ENCODE measurements around the gene ST6GAL1.

ST6GAL1 gene

GRCh38 chr3:186917512-186918312 is 12.6 kb upstream of the ST6GAL1 start:
- no peak for TF ChIP-seq CTCF (IDR thresholded peaks at IDR 0.05; ENCODE audit: poor library complexity, severe bottlenecking)
- DNase-seq (ENCODE audit: low spot score) (no peak), ATAC-seq (ENCODE audit: low read depth) (no peak)
- H3K36me3 ChIP-seq (ENCODE audit: low read depth): no peaks in the 10 kb centered on the region
- H3K4me3 ChIP-seq (ENCODE audit: severe bottlenecking): no peak overlapping the region
- H3K4me1 ChIP-seq (ENCODE audit: insufficient read depth, poor library complexity, severe bottlenecking): peaks cover 12% of the 10 kb centered on the region
- H3K27ac ChIP-seq (ENCODE audit: poor library complexity, severe bottlenecking): no peak overlapping the region
- H3K9me3 ChIP-seq (ENCODE audit: severe bottlenecking): no peaks in the 10 kb centered on the region
- H3K27me3 ChIP-seq (ENCODE audit: insufficient read depth, poor library complexity, severe bottlenecking): no peaks in the 10 kb centered on the region

GRCh38 chr3:186920301-186920700 is 10.0 kb upstream of the ST6GAL1 start:
- Histone ChIP-seq H3K27me3 (ENCODE audit: insufficient read depth, poor library complexity, severe bottlenecking) (no peaks in the 10 kb centered on the region), H3K9me3 (ENCODE audit: severe bottlenecking) (no peaks in the 10 kb centered on the region), H3K4me1 (ENCODE audit: insufficient read depth, poor library complexity, severe bottlenecking) (peaks cover 20% of the 10 kb centered on the region), H3K27ac (ENCODE audit: poor library complexity, severe bottlenecking) (no peak overlapping the region), H3K36me3 (ENCODE audit: low read depth) (no peaks in the 10 kb centered on the region), H3K4me3 (ENCODE audit: severe bottlenecking) (no peak overlapping the region)
- TF ChIP-seq CTCF (IDR thresholded peaks at IDR 0.05; ENCODE audit: poor library complexity, severe bottlenecking): no peak
- ATAC-seq (ENCODE audit: low read depth) (no peak), DNase-seq (ENCODE audit: low spot score) (no peak)

GRCh38 chr3:186920796-186921195 is 9.5 kb upstream of the ST6GAL1 start:
- H3K27me3 ChIP-seq (ENCODE audit: insufficient read depth, poor library complexity, severe bottlenecking): no peaks in the 10 kb centered on the region
- H3K36me3 ChIP-seq (ENCODE audit: low read depth): no peaks in the 10 kb centered on the region
- H3K4me1 ChIP-seq (ENCODE audit: insufficient read depth, poor library complexity, severe bottlenecking): peaks cover 17% of the 10 kb centered on the region
- no peak overlapping the region for H3K4me3 ChIP-seq (ENCODE audit: severe bottlenecking)
- TF ChIP-seq CTCF (IDR thresholded peaks at IDR 0.05; ENCODE audit: poor library complexity, severe bottlenecking): no peak
- H3K9me3 ChIP-seq (ENCODE audit: severe bottlenecking): no peaks in the 10 kb centered on the region
- no peak for ATAC-seq (ENCODE audit: low read depth)
- DNase-seq (ENCODE audit: low spot score): no peak
- no peak overlapping the region for H3K27ac ChIP-seq (ENCODE audit: poor library complexity, severe bottlenecking)

GRCh38 chr3:186921578-186921977 is 8.7 kb upstream of the ST6GAL1 start:
- Histone ChIP-seq H3K36me3 (ENCODE audit: low read depth) (no peaks in the 10 kb centered on the region), H3K9me3 (ENCODE audit: severe bottlenecking) (no peaks in the 10 kb centered on the region), H3K27ac (ENCODE audit: poor library complexity, severe bottlenecking) (no peak overlapping the region), H3K27me3 (ENCODE audit: insufficient read depth, poor library complexity, severe bottlenecking) (no peaks in the 10 kb centered on the region), H3K4me3 (ENCODE audit: severe bottlenecking) (no peak overlapping the region), H3K4me1 (ENCODE audit: insufficient read depth, poor library complexity, severe bottlenecking) (peaks cover 12% of the 10 kb centered on the region)
- DNase-seq (ENCODE audit: low spot score): no peak
- ATAC-seq (ENCODE audit: low read depth): no peak
- no peak for TF ChIP-seq CTCF (IDR thresholded peaks at IDR 0.05; ENCODE audit: poor library complexity, severe bottlenecking)

- Histone ChIP-seq H3K27me3 (ENCODE audit: insufficient read depth, poor library complexity, severe bottlenecking) (no peaks in the 10 kb centered on the region), H3K27ac (ENCODE audit: poor library complexity, severe bottlenecking) (no peak overlapping the region), H3K4me1 (ENCODE audit: insufficient read depth, poor library complexity, severe bottlenecking) (peaks cover 12% of the 10 kb centered on the region), H3K36me3 (ENCODE audit: low read depth) (no peaks in the 10 kb centered on the region), H3K9me3 (ENCODE audit: severe bottlenecking) (no peaks in the 10 kb centered on the region), H3K4me3 (ENCODE audit: severe bottlenecking) (no peak overlapping the region)
- DNase-seq (ENCODE audit: low spot score) (no peak), ATAC-seq (ENCODE audit: low read depth) (no peak)
- TF ChIP-seq CTCF (IDR thresholded peaks at IDR 0.05; ENCODE audit: poor library complexity, severe bottlenecking): no peak
Measured at GRCh38 chr3:186922224-186922623, 8.1 kb upstream of the ST6GAL1 start.

Data from RWPE2 (cell line).